ENCODE results near the gene CD48.
"Not testable (repeated sequence)": the region's sequence is repeated elsewhere in the genome, so short reads cannot be mapped to it uniquely, and the experiment has no call there.

The CD48 gene

GRCh38 chr1:160672789-160673695, 38.6 kb downstream of the CD48 start:
- DNase-seq = no peak

- no peak for DNase-seq
Observed at GRCh38 chr1:160671603-160672517, 39.8 kb downstream of the CD48 start.

- no peak for DNase-seq
Observed at GRCh38 chr1:160670701-160671100, 40.9 kb downstream of the CD48 start.

- no peak for DNase-seq
Observed at GRCh38 chr1:160669802-160670201, 41.8 kb downstream of the CD48 start.

- DNase-seq = no peak
Observed at GRCh38 chr1:160669276-160669675, 42.3 kb downstream of the CD48 start.

GRCh38 chr1:160667896-160668295, 43.7 kb downstream of the CD48 start:
- no peak for DNase-seq

GRCh38 chr1:160666079-160666442, 45.6 kb downstream of the CD48 start:
- DNase-seq = no peak

- DNase-seq = no peak
Observed at GRCh38 chr1:160665330-160666078, 46.1 kb downstream of the CD48 start.

- DNase-seq = no peak
Observed at GRCh38 chr1:160664573-160665051, 47.0 kb downstream of the CD48 start.

- DNase-seq = no peak
Observed at GRCh38 chr1:160662910-160663309, 48.7 kb downstream of the CD48 start.

GRCh38 chr1:160659566-160659965, 52.1 kb downstream of the CD48 start:
- DNase-seq = no peak

- DNase-seq = no peak
Observed at GRCh38 chr1:160658814-160659193, 52.8 kb downstream of the CD48 start.

GRCh38 chr1:160658162-160658813, 53.3 kb downstream of the CD48 start:
- DNase-seq = no peak

- DNase-seq = no peak
Observed at GRCh38 chr1:160657250-160657781, 54.3 kb downstream of the CD48 start.

GRCh38 chr1:160656737-160657136, 54.9 kb downstream of the CD48 start:
- DNase-seq = no peak

GRCh38 chr1:160653620-160654016, 58.0 kb downstream of the CD48 start:
- DNase-seq = no peak

- no peak for DNase-seq
Observed at GRCh38 chr1:160652924-160653619, 58.5 kb downstream of the CD48 start.

GRCh38 chr1:160652065-160652641, 59.5 kb downstream of the CD48 start:
- DNase-seq = not testable (repeated sequence)

- DNase-seq = no peak
Observed at GRCh38 chr1:160651433-160652064, 60.1 kb downstream of the CD48 start.

GRCh38 chr1:160647329-160647720, 64.3 kb downstream of the CD48 start:
- DNase-seq = no peak
